HG03097 (cell line): ENCODE results near the gene NOL12.

Source experiments
- ATAC-seq: cut with Tn5 transposase; IDR thresholded peaks from one replicate; pipeline ENCODE4 v1.9.1; 2021; ENCODE audit not compliant: unreplicated experiment, low FRiP score

Gene NOL12

GRCh38 chr22:37741312-37741795 is 55.2 kb downstream of the NOL12 start:
- ATAC-seq = no peak

GRCh38 chr22:37742376-37743171 is 56.4 kb downstream of the NOL12 start:
- ATAC-seq = no peak
